Activated CD8-positive, alpha-beta memory T cell treated with anti-CD3 and anti-CD28 coated beads, Interleukin-2, amount 50 U/mL, for 4 hours (primary cell): ENCODE results near the gene ADAM11.
"Not testable (repeated sequence)": the region's sequence is repeated elsewhere in the genome, so short reads cannot be mapped to it uniquely, and the experiment has no call there.

ENCODE experiments used
- DNase-seq: peaks from one replicate; pipeline ENCODE4 v3.0.0-alpha.2; 2020

ADAM11 gene, protein sequence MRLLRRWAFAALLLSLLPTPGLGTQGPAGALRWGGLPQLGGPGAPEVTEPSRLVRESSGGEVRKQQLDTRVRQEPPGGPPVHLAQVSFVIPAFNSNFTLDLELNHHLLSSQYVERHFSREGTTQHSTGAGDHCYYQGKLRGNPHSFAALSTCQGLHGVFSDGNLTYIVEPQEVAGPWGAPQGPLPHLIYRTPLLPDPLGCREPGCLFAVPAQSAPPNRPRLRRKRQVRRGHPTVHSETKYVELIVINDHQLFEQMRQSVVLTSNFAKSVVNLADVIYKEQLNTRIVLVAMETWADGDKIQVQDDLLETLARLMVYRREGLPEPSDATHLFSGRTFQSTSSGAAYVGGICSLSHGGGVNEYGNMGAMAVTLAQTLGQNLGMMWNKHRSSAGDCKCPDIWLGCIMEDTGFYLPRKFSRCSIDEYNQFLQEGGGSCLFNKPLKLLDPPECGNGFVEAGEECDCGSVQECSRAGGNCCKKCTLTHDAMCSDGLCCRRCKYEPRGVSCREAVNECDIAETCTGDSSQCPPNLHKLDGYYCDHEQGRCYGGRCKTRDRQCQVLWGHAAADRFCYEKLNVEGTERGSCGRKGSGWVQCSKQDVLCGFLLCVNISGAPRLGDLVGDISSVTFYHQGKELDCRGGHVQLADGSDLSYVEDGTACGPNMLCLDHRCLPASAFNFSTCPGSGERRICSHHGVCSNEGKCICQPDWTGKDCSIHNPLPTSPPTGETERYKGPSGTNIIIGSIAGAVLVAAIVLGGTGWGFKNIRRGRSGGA

GRCh38 chr17:44758414-44759085 lies at the start of gene ADAM11:
ADAM11 (plus strand) TSS chr17:44758988; CDS start chr17:44759200, 212 bp downstream.
- DNase-seq, result no peak

GRCh38 chr17:44719444-44719843 lies 39.3 kb upstream of the ADAM11 start:
- no peak for DNase-seq

DNA sequence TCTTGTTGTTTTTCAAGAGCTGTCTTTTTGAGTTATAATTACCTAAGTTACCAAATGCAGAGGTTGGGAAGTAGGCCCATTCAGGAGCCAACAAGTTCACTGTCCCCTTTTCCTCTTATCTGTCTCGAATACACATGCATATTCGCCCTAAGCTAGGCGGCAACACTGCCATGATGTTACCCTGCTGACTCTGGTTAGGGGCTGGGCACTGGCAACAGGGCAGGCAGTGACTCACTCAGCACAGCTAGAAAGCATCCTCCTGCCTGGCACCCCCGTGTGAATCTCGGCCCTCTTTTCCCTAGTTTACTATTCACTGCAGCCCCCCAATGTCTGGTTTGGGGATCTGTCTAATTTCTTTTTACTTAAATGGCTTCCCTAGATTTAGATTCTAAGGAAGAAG lies 36.5 kb upstream of the ADAM11 start:
- DNase-seq, result no peak

GRCh38 chr17:44726121-44726520 lies 32.7 kb upstream of the ADAM11 start:
- not testable (repeated sequence) for DNase-seq

- no peak for DNase-seq
Observed at GRCh38 chr17:44733753-44734152, 25.0 kb upstream of the ADAM11 start.

GRCh38 chr17:44734272-44734671 lies 24.5 kb upstream of the ADAM11 start:
- DNase-seq, result no peak

DNA sequence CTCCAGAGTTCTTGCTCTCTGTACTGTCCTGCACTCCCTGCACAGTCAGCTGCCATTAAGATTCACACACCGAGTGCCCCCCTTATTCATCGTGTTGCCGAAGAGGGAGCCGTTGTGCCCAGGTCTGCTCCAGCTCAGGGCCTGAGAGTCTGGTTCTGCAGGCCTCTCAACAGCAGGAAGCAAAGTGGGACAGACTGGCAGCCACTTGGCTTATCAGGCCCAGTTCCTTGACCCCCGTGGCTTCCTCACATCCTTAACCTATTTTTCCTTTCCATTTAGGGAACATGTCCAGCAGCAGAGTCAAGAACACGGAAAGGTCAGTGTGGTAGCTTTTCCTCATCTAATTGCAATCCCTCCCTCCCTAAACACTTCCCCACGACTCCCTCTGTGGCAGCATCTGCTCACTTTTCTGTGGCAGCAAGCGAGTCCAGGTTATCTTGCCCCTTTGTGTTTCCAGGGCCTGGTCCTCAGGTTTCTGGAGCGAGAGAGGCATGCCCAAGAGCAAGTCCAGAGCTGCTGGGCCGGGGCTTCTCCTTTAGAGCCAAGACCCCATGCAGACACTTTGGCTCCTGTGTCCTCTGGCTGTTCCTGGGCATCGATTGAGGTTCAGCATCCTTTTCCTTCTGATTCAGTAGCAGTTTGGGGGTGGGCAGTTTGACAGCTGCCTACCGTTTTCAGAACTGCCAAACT lies 22.1 kb upstream of the ADAM11 start:
- no peak for DNase-seq

DNA sequence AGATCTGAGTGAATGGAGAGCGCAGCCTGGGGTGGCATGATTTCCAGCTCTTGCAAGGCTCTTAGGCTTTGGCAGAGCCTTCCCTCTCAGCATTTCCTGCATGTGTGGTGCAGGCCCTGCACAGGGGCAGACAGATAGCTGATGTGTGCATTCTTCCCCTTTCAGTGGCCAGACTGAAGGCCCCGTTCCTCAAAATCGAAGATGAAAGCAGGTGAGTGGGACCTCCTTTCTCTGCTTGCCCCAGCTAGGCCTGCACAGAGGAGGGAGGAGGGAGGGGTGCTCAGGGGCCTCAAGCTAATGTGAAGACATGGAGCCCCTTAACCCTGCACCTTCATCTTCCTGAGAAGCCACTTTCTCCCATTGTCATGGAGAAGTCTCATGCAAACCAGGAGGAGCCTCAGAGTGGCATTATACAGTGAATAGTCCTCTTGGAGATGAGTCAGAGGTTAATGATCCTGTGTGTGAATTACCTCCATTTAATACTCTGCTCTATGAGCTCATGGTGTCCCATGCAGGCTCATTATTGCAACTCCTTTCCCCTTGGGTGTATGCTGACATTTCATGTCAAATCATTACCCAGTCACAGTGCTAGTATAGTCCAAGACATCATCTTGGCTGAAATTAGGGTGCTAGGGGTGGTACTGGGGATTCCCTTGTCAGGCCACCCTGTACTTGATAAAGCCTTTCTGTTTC lies 20.4 kb upstream of the ADAM11 start:
- no peak for DNase-seq

- no peak for DNase-seq
Observed at GRCh38 chr17:44741316-44741715, 17.5 kb upstream of the ADAM11 start.

DNA sequence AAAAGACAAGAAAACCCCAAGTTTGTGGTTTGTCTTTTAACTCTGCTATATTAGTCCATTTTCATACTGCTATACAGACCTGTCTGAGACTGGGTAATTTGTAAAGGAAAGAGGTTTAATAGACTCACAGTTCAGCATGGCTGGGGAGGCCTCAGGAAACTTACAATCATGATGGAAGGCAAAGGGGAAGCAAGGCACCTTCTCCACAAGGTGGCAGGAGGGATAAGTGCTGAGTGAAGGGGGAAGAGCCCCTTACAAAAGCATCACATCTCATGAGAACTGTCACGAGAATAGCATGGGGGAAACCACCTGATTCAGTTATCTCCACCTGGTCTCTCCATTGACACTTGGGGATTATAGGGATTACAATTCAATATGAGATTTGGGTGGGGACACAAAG lies 13.5 kb upstream of the ADAM11 start:
- DNase-seq, result no peak

DNA sequence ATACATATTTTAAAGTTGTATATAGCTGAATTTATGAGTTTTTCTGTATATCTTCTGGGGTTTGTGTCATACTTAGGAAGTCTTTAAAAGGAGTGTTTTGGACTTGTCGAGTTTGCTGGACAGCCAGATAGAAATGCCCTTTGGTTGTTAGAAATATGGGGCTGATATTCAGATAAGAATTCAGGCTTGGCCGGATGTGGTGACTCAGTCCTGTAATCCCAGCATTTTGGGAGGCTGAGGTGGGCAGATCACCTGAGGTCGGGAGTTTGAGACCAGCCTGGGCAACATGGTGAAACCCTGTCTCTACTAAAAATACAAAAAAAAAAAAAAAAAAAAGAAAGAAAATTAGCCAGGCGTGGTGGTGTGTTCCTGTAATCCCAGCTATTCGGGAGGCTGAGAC lies 13.1 kb upstream of the ADAM11 start:
- DNase-seq, result not testable (repeated sequence)

GRCh38 chr17:44747566-44747965 lies 11.2 kb upstream of the ADAM11 start:
- DNase-seq, result no peak

GRCh38 chr17:44749076-44749979 lies 9.5 kb upstream of the ADAM11 start:
- no peak for DNase-seq

DNA sequence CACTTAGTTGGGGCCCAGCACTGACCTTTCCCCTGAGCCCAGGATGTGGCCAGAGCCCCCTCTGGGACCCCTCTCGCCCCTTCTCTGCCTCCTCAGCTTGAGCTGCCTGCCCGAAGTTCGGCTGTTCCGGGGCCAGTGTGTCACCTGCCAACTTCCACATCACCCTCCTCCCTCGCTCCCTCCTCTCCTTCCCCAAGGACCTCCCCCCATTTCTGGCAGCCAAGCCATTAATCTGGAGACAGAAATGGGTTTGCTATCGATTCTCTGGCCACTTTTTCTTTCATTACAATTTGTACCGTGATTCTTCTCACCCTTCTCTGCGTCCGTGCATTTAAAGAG lies 8.8 kb upstream of the ADAM11 start:
- DNase-seq, result no peak

DNA sequence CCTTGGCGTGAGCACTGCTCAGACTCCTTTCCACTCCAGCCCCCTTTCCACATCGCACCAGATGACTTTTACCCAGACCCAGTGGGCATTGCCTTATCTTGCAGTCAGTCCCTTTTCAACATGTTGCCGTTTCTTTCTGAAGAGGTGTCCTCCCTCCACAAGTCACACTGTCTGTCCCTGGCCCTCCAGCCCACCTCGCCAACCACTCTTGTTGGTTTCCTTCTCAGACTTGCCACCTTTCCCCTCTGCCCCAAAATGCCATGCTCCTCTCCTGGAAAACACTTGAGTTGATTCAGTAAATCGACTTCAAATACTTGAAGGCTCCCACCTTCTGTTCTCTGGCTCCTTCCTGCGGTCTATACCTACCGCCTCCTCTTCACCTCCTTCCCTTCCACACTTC lies 7.5 kb upstream of the ADAM11 start:
- no peak for DNase-seq

GRCh38 chr17:44751806-44752205 lies 7.0 kb upstream of the ADAM11 start:
- DNase-seq, result no peak

DNA sequence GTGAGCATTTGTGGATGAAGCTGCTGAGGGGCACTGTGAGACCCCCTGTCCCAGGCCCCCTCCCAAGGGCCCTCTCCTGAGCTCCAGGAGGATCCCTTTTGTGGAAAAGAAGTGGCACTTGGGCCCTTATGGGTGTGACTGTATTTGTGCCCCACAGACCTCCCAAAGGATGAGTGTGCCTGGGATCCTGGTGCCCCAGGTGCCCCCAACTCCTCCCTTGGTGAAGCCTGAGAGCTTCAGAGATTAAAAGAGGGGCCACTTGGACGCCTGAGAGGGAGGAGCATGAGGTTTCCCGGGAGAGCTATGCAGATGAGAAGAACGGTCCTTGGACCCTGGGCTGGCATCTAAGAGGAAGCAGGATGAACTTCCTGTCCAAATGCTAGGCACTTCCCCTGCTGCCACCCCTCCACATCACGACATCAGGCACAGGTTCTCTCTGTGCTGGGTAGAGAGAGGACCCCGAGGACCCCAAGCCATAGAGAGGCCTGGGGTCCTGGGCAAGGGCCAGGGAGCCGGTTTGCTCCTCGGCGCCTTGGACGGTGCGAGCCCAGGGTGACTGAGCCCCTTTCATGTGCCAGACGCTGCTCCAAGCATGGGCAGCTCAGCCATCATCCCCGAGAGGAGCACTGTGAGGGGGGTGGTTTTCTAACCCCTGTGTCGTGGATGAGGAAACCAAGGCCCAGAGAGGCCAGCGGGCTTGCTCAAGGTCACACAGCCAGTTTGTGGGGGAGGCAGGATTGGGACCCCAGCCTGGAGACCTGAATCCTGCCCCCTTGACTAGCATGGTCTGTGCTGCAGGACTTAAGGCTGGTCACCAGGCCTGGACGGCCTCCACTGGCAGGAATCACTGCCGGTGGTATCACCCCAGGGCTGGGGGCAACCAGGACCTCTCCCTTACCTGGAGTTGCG lies 5.6 kb upstream of the ADAM11 start:
- no peak for DNase-seq

DNA sequence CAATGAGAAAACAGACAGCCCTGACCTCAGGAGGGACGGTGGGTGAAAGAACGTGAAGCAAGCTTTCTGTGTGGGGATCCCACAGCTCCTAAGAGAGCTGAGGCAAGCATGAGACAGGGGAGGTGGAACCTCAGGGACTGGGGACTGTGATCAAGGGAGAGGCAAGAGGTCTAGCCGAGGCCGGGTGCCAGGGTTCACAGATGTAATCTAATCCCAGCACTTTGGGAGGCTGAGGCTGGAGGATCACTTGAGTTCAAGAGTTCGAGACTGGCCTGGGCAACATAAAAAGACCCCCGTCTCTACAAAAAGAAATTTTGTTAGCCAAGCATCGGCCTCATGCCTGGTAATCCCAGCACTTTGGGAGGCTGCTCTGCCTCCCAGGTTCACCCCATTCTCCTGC lies 4.5 kb upstream of the ADAM11 start:
- DNase-seq, result no peak

- not testable (repeated sequence) for DNase-seq
Observed at GRCh38 chr17:44755180-44755579, 3.6 kb upstream of the ADAM11 start.
